ENCODE results near the gene CREG2. TPM values are rescaled to one million over a fixed set of nuclear protein-coding genes. Genes with fewer than 3 reads are reported as not detected.

CREG2 gene
- total RNA-seq (ENCODE audit: unreplicated experiment): 23.6 TPM
- long read RNA-seq, full-length matches to known transcripts: 8 of 11 reads
- long read RNA-seq, partial matches to known transcripts: 3 of 11 reads
- long read RNA-seq, other reads (novel, unspliced or antisense): 0 of 11 reads

- Mint-ChIP-seq H3K27me3 (ENCODE audit: unreplicated experiment) (peaks cover 7% of the 10 kb centered on the region), H3K27ac (ENCODE audit: unreplicated experiment) (no peak within 1 kb of the TSS), H3K4me1 (ENCODE audit: unreplicated experiment) (peaks cover 30% of the 10 kb centered on the region), H3K4me3 (ENCODE audit: unreplicated experiment) (peak within 1 kb of the TSS; percentile 89), H3K36me3 (ENCODE audit: low read depth, unreplicated experiment) (peaks cover 5% of the 10 kb centered on the region), H3K9me3 (ENCODE audit: unreplicated experiment) (no peaks in the 10 kb centered on the region)
- peak; percentile 56 for TF ChIP-seq CTCF (IDR thresholded peaks at IDR 0.05; ENCODE audit: unreplicated experiment)
- DNase-seq (ENCODE audit: low spot score): peak; percentile 81
Observed at GRCh38 chr2:101387151-101387834, at the start of gene CREG2. Gene CREG2 (minus strand): TSS chr2:101387503. CDS start chr2:101387457, 46 bp downstream.

- Mint-ChIP-seq H3K9me3 (ENCODE audit: unreplicated experiment) (no peaks in the 10 kb centered on the region), H3K27me3 (ENCODE audit: unreplicated experiment) (peaks cover 2% of the 10 kb centered on the region), H3K4me3 (ENCODE audit: unreplicated experiment) (no peak overlapping the region), H3K36me3 (ENCODE audit: low read depth, unreplicated experiment) (no peaks in the 10 kb centered on the region), H3K27ac (ENCODE audit: unreplicated experiment) (peak overlapping the region; percentile 55), H3K4me1 (ENCODE audit: unreplicated experiment) (peaks cover 8% of the 10 kb centered on the region)
- no peak for TF ChIP-seq CTCF (IDR thresholded peaks at IDR 0.05; ENCODE audit: unreplicated experiment)
- DNase-seq (ENCODE audit: low spot score): peak; percentile 26
Observed at GRCh38 chr2:101435001-101435862, 47.9 kb upstream of the CREG2 start.

GRCh38 chr2:101433465-101433864 is 46.2 kb upstream of the CREG2 start:
- Mint-ChIP-seq H3K9me3 (ENCODE audit: unreplicated experiment) (no peaks in the 10 kb centered on the region), H3K27me3 (ENCODE audit: unreplicated experiment) (peaks cover 2% of the 10 kb centered on the region), H3K36me3 (ENCODE audit: low read depth, unreplicated experiment) (no peaks in the 10 kb centered on the region), H3K4me1 (ENCODE audit: unreplicated experiment) (peaks cover 8% of the 10 kb centered on the region), H3K27ac (ENCODE audit: unreplicated experiment) (no peak overlapping the region), H3K4me3 (ENCODE audit: unreplicated experiment) (no peak overlapping the region)
- DNase-seq (ENCODE audit: low spot score): no peak
- no peak for TF ChIP-seq CTCF (IDR thresholded peaks at IDR 0.05; ENCODE audit: unreplicated experiment)

GRCh38 chr2:101432411-101433181 is 45.3 kb upstream of the CREG2 start:
- Mint-ChIP-seq H3K27ac (ENCODE audit: unreplicated experiment) (no peak overlapping the region), H3K9me3 (ENCODE audit: unreplicated experiment) (no peaks in the 10 kb centered on the region), H3K4me1 (ENCODE audit: unreplicated experiment) (peaks cover 8% of the 10 kb centered on the region), H3K36me3 (ENCODE audit: low read depth, unreplicated experiment) (no peaks in the 10 kb centered on the region), H3K4me3 (ENCODE audit: unreplicated experiment) (peak overlapping the region; percentile 31), H3K27me3 (ENCODE audit: unreplicated experiment) (peaks cover 2% of the 10 kb centered on the region)
- no peak for TF ChIP-seq CTCF (IDR thresholded peaks at IDR 0.05; ENCODE audit: unreplicated experiment)
- no peak for DNase-seq (ENCODE audit: low spot score)
